ENCODE measurements around the gene PSMC1.

PSMC1 gene

DNA sequence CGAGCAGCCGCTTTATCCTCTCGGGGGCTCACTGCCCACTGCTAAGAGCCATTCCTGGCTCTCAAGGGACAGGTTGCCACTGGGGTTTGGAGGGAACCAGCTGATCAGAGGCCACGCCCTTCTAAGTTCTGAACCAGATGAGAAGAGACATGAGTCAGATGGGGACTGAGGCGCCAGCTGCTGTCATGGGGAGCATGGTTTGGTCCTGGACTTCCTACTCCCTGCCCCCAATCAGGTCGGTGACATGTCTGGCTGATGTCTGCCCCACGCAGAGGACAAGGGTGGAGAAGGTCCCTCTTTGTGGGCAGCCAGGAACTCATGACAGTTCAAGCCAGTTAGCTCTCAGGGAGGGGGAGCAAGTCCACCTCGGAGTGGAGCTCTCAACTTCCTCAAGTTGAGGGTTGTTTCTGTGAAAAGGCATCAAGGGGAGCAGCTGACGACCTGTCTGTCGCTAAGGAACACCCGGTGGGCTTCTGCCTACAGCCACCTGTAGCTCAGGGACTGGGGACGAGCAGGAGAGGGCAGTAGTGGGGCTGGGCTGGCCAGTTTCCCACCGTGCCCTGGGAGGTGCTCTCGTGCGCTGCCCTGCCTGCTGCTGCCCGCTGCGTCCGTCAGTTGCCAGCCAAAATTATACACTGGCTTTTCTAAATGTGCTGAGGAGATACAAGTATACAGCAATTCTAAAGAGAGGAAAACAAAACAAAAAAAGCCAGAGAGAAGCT, 20.5 kb downstream of the PSMC1 start:
- no peak for DNase-seq (ENCODE audit: low read depth)

GRCh38 chr14:90277581-90278198, 21.3 kb downstream of the PSMC1 start:
- DNase-seq (ENCODE audit: low read depth), result no peak

DNA sequence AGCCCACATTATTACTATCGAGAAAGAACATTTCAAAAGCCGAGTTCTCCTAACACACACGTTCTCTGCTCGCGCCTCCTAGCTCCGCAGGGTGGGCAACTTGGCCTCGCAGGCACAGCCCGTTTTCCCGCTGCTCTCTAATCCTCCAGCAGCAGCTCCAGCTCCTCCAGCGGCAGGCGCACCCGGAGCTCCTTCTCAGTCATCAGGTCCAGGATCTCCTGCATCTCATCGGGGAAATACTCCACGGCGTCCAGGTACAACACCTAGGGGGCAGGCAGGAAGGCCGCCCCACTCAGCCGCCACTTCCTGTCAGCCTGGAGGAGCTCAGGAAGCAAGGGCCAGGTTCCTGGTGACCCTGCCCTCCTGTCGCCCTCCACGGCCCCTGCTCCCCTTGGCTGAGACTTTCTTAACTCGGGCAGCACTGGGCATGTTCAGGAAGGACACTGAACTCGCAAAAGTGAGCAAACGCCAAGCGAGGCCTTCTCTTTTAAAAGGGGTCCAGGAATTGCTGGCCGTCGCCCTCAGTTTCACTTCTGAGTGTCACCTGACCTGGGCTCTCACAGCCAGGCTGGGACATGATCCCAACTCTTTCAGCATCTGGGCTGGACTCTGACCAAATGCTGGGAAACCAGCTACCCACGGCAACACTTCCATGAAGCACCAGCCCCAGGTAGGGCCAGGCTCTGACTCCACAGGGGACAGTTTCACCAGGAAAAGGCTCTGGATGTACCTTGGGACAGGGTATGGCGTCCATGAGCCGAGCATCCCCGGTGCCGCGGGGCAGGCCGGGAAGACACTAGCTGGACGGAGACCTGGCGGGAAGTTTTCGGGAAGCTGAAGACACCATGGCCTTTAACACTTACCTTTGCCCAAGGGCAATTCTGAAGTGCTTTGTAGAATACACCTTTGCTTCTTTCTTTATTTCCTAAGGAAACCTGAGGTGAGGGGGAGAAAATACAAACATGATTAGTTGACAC, 22.1 kb downstream of the PSMC1 start:
- DNase-seq (ENCODE audit: low read depth), result no peak

DNA sequence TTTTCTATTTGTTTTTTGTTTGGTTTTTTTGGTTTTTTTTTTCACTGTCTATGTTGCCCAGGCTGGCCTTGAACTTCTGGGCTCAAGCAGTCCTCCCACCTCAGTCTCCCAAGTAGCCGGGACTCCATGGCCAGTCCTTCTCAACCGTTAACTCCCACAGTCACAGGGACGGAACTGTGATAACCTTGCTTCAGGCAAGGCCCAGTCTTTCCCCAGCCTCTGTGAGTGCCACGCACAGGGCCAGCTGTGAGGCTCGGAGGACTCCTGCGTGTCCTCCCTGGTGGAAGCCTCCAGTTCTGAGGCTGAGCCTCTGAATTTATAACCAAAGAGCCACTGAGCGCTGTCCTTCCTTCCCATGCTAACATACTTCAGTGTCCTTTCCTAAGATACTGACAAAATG, 23.7 kb downstream of the PSMC1 start:
- no peak for DNase-seq (ENCODE audit: low read depth)

DNA sequence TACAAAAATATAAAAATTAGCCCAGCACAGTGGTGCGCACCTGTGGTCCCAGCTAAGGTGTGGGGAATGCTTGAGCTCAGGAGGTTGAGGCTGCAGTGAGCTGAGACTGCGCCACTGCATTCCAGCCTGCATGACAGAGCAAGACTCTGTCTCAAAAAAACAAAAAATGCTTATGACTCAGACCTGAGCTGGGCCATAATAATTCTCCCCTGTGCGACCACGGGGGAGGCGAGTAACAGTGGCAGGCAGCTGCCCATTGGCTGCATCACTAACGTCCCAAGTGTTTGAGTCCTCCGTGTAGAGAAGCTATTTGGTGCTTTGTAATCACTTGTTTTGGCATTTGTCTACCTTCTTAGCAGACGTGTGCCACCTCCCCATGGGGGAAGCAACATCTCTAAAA, 24.9 kb downstream of the PSMC1 start:
- peak; percentile 56 for DNase-seq (ENCODE audit: low read depth)

DNA sequence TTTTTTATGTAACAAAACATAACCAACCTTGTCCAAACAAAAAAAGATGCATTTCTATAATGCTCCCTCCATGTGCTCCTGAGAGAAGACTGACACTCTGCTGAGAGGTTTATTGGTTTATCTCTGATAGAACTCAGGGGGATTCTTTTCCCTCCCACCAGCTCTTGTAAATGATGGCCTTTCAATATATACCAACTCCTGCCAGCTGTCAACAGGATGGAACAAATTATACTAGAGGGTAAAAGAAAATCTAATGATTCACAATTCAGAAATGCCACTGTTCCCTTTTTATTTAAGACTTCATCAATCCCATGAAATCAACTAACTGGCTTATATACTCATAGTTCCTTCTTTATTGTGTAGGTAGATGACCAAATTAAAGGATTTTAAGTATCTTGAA, 25.4 kb downstream of the PSMC1 start:
- DNase-seq (ENCODE audit: low read depth), result no peak

DNA sequence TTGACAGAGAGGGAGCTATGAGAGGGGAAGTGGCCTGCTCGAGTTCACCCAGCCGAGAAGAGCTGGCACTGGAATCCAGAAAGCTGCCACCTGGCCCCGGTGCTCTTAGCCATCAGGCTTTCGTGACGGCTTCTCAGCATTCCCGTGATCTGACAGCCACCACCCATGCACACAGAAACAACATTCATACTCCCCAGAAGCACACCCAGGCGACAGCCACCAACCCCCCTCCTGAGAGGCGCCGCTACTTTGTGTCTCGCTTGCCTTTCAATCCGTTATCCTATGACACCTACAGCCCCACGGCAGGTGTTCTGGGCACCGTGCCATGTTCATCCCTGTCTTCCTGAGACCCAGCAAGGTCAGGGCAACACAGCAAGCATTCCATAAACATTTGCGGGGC, 31.4 kb downstream of the PSMC1 start:
- DNase-seq (ENCODE audit: low read depth), result no peak

DNA sequence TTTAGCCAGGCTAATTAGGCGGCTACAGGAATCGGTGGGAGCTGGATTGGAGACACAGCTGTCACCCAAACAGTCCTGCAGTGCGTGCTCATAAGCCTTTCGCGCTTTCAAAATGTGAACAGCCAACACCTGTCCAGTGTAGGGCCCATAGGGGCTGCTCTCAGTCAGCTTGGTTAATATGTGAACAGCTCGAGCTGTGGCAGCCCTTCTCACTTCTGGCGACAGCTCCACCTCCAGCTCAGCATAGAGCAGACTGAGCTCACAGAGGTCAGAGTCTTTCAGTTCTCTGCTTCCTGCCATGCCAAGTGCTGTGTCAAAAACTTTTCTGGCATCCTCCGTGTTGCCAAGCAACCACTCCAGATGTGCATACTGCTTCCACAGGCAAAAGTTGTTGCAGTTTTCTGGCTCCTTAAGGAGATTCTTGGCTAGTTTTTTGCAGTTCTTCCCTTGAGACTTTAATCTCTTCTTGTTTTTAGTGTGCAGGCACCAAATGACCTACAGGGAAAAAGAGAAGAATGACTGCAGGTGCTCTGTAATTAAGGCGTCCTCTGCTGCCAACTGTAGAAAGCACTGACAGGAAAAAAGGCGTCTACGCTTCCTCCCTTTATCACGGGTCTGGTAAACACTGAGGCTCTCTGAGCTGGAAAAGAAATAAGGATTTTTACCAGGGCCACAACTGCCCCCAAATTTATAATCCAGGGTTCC, 32.5 kb downstream of the PSMC1 start:
- DNase-seq (ENCODE audit: low read depth), result no peak

DNA sequence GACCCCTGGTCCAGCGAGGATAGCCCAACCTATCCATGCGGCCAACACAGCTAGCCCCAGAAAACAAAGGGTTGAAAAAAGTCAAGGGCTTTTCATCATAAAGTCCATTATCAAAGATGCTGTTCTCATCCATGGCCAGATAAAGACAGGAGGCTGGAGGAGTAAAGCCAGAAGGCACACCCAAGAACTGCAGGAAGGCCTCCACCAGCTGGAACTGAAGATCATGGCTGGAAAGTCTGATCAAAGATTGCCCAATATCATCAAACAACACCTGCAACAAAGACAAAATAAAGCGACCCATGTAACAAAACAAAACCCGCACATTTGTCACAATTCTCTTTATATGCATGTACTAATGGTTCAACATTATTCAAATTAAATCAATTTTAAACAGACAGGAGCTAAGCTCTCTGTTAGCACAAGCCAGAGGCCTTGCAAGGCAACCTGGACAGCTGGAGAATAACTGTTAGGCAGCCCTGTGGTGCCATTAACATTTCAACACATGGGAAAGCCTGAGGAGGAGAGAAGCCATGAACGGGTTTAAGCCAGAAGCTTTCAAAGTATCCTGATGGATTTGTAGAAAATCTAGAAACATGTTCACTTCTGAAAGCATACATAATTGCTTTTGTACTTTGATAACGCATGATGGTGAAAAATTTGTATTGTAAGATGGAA, 34.1 kb downstream of the PSMC1 start:
- DNase-seq (ENCODE audit: low read depth), result no peak

GRCh38 chr14:90291699-90292098, 35.3 kb downstream of the PSMC1 start:
- DNase-seq (ENCODE audit: low read depth), result no peak

DNA sequence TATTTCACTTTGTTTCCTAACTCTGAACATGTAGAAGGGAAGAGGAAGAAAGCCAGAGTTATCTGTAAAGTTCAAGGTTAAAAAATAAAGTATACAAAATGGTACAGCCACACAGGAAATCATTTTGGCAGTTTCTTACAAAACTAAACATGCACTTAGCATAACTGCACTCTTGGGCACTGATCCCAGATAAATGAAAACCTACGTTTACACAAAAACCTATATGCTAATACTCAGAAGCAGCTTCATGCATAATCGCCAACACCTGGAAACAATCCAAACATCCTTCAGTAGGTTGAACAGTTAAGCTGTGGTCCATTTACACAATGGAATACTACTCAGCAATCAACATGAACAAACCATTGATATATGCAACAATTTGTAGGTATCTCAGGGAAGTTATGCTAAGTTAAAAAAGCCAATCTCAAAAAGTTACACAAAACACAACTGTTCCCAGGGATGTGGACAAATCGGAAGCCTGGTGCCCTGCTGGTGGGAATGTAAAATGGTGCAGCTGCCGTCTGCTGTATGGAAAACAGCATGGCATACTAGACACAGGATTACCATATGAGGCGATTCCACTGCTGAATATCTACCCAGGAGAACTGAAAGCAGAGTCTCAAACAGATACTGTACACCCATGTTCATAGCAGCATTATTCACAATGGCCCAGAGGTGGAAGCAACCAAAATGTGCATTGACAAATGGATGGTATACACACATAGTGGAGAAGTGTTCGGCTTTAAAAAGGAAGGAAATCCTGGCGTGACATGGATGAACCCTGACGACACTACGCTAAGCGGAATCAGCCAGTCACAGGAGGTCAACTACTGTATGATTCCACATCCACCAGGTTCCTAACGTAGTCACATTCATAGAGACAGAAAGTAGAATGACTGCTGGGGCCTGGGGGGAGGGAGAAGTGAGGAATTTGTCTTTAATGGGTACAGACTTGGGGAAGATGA, 37.7 kb downstream of the PSMC1 start:
- DNase-seq (ENCODE audit: low read depth), result no peak

DNA sequence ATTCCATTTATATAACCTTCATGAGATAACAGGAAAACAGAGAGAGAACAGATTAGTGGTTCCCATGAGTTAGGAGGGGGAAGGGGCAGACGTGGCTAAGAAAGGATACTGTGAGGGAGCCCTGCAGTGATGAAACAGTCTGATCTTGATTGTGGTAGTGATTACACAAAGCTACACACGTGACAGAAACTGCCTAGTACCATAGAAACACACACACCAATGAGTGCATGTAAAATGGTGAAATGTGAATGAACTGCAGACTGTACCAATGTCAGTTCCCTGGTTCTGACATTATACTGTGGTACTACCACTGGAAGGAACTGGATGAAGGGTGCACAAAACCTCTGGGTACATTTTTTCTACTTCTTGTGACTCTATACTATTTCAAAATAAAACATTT, 38.5 kb downstream of the PSMC1 start:
- DNase-seq (ENCODE audit: low read depth), result no peak

- DNase-seq (ENCODE audit: low read depth), result no peak
Measured at GRCh38 chr14:90295870-90296516, 39.6 kb downstream of the PSMC1 start.

DNA sequence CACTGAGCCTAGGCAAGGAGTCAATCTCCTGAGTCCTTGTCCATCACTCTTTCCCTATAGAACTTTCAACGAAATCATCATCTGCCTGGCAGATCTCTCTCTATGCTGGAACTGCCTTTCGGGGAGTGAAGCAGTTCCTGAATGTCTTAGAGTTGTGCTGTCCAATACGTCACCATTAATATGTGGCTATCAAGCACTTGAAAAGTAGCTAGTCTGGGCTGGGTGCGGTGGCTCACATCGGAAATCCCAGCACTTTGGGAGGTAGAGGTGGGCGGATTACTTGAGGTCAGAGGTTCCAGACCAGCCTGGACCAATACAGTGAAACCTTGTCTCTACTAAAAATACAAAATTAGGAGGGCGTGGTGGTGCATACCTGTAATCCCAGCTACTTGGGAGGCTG, 40.3 kb downstream of the PSMC1 start:
- DNase-seq (ENCODE audit: low read depth), result no peak

DNA sequence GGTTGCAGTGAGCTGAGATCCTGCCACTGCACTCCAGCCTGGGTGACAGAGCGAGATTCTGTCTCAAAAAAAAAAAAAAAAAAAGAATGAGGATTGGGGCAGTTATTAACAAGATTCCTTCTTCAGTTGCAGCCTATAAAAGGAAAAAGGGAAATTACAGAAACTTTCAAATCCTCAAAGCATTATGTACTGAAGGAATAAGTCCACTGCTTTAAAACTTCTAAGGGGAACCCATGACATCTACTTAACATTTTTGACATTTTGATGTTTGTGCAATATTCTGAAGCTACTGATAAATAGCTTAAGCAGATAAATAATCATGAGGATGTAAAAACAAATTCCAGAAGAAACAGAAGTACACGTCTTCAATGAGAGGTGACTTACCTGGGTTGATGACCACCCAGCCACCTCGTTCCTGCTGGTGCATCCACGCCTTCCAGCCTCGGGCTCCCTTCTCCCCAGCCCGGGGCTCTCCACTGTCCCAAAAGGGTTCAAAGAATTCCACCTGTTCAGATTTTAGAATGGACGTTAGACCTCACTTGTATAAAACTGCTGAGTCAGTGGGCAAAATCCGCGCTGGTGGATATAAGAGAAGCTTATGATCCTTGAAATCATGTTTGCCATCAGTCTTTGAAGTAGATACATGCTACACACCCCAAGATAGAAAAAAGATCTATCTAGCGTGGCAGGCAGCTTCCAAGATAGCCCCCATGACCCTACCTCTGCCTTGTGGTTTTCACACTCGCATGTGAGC, 41.7 kb downstream of the PSMC1 start:
- DNase-seq (ENCODE audit: low read depth), result no peak

- DNase-seq (ENCODE audit: low read depth), result no peak
Measured at GRCh38 chr14:90299408-90299807, 43.1 kb downstream of the PSMC1 start.

DNA sequence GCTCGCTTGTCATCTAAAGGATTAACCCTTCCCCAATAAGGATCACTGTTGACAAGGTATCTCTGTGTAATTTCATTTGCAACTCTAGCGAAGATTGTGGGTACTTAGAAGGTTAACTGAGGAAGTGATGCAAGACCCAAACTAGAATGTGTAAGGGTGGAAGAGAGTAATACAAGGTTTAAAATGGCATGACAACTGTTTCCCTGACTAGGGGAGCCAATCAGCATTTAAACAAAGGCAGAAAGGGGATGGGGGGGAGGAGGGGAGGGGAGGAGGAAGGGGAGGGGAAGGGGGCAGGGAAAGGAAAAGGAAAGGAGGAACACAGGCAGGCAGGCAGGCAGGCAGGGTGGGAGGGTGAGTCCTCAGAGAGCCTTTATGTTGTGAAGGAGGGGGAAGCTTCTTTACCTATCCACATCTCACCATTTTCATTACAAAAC, 44.3 kb downstream of the PSMC1 start:
- DNase-seq (ENCODE audit: low read depth), result no peak

DNA sequence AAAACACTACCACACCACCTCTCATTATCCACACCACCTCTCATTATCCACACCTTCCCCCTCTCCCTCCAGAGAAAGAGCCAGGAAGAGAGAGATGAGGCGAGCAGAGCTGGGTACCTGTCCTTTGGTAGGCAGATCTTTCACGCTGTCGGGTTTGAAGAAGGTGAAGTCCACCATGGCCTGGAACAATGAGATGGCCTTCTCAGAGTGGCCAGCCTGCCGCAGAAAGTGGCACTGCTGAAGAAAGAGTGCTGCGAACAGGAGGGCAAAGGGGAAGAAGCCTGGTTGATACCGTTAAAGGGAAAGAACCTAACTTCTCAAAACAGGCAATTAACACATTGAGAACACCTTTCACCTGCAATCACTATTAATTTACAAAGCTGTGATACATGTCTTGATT, 44.8 kb downstream of the PSMC1 start:
- no peak for DNase-seq (ENCODE audit: low read depth)

DNA sequence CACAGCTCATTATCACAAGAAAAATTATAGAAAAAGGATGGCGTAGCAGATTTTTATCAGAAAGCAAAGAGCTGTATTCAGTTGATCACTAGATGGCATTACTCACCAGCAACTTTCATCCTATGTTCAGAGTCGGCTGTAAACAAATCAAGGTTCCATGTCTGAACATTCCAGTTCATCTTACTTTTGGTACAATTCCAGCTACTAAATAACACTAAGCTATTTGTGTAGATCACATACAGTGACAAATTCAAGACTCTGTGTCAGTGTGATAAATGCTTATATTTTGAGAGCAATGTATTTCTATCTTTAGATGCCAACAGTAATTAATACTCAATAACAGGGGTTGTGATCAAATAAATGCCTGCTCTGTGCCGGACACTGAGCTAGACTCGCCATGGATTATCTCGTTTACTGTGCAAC, 45.3 kb downstream of the PSMC1 start:
- DNase-seq (ENCODE audit: low read depth), result no peak

Data from HS-5 (cell line).